ENCODE measurements around the gene CHD1.

DNA sequence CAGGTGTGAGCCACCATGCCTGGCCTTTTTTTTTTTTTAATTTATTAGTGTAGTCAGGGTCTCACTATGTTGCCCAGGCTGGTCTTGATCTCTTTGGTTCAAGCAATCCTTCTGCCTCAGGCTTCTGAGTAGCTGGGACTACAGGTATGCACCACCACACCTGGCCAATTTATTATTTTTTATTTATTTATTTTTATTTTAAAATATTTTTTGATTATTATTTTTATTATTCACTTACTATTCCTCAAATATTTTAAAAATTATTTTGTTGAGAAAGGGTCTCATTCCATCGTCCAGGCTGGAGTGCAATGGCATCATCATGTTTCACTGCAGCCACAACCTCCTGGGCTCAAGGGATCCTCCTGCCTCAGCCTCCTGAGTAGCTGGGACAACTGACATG lies 49.7 kb upstream of the CHD1 start:
- TF ChIP-seq, protein P1, sequence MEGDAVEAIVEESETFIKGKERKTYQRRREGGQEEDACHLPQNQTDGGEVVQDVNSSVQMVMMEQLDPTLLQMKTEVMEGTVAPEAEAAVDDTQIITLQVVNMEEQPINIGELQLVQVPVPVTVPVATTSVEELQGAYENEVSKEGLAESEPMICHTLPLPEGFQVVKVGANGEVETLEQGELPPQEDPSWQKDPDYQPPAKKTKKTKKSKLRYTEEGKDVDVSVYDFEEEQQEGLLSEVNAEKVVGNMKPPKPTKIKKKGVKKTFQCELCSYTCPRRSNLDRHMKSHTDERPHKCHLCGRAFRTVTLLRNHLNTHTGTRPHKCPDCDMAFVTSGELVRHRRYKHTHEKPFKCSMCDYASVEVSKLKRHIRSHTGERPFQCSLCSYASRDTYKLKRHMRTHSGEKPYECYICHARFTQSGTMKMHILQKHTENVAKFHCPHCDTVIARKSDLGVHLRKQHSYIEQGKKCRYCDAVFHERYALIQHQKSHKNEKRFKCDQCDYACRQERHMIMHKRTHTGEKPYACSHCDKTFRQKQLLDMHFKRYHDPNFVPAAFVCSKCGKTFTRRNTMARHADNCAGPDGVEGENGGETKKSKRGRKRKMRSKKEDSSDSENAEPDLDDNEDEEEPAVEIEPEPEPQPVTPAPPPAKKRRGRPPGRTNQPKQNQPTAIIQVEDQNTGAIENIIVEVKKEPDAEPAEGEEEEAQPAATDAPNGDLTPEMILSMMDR (IDR thresholded peaks at IDR 0.05), result no peak
- no peak for TF ChIP-seq POLR2A (IDR thresholded peaks at IDR 0.05)
